Measurements from ENCODE around the gene HOOK2. TPM values are rescaled to one million over a fixed set of nuclear protein-coding genes. Genes with fewer than 3 reads are reported as not detected.
"Not testable (repeated sequence)": the region's sequence is repeated elsewhere in the genome, so short reads cannot be mapped to it uniquely, and the experiment has no call there.

HOOK2 gene
- polyA plus RNA-seq, 6 donors from 2014 or later = 1.1 to 7.1 (median 3.3) TPM

- Mint-ChIP-seq H3K9me3 (no peaks in the 10 kb centered on the region), H3K4me3 (peak within 1 kb of the TSS; percentile 85 to 98 (median 96)), H3K27me3 (no peaks in the 10 kb centered on the region), H3K36me3 (no peaks in the 10 kb centered on the region), H3K27ac (peak within 1 kb of the TSS; percentile 91 to 99 (median 94)), H3K4me1 (peaks cover 37 to 58% (median 55%) of the 10 kb centered on the region in 3 donors)
- peak; percentile 56 for DNase-seq
- peak; percentile 35 to 38 for ATAC-seq (ENCODE audit: low read depth in 2 of 2)
These were observed 51.5 kb downstream of the HOOK2 start, which contains the start of gene TNPO2 for GRCh38 chr19:12723641-12724426. TNPO2 (minus strand) TSS chr19:12723932; CDS start chr19:12720977, 2,955 bp downstream.

DNA sequence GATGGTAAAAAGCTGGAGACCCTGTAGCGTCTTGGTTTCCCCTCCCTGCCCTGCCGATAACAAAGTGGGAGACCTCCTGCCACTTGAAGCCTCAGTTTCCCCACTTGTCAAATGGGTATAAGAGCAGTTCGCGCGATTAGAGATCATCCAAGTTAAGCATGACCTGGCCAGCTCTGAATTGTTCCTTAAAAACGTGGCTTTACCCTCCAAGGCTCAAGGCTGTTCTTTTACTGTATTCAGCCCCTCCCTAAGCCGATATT is 52.0 kb downstream of the HOOK2 start:
- ATAC-seq (ENCODE audit: low read depth in 2 of 2) = no peak
- Mint-ChIP-seq H3K4me1 (peaks cover 37 to 58% (median 50%) of the 10 kb centered on the region in 3 donors), H3K27ac (peak overlapping the region in 5 of 6 donors; percentile 1 to 96 (median 91)), H3K4me3 (peak overlapping the region; percentile 85 to 98 (median 96)), H3K27me3 (no peaks in the 10 kb centered on the region), H3K9me3 (no peaks in the 10 kb centered on the region), H3K36me3 (no peaks in the 10 kb centered on the region)
- no peak for DNase-seq

DNA sequence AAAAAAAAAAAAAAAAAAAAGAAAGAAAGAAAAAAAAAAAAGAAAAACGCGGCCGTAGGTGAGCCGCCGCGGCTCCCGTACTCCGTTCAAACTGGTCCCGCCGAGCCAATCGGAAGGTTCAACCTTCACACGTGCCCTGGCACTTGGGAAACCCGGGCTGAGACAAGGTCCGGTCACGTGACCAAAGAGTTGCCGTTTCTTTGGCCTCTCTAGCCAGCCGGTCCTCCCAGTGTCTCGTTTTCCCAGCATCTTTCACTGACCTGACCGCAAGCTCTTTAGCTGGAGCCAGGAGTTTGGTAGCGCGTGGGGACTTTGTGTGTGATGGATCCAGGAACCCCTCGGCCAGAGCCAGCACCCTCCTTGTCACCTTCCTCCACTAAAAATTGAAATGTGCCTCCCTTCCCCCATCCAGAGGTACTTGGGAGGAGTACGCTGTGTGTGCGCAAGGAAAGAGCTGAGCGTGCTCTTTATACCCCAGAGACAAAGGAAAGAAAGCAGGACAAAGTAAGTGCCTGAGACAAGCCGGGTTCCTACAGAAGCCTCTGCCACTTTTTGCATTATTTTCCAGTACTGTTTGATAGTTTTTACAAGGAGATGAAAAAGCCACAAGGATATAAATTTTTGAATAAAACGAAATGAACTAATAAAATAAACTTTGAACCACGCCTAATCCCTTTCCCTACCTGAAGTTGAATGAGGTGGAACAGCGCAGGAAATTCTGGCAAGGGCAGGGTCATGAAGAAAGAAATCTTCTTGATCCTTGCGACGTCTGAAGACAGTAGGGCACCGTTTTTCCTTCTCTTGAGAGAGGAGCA is 52.6 kb downstream of the HOOK2 start:
- Mint-ChIP-seq H3K27me3 (no peaks in the 10 kb centered on the region), H3K27ac (peak overlapping the region; percentile 79 to 96 (median 93)), H3K9me3 (no peaks in the 10 kb centered on the region), H3K36me3 (no peaks in the 10 kb centered on the region), H3K4me3 (peak overlapping the region; percentile 85 to 98 (median 96)), H3K4me1 (peaks cover 37 to 55% (median 44%) of the 10 kb centered on the region in 3 donors)
- peak; percentile 90 for DNase-seq
- peak; percentile 91 to 92 for ATAC-seq (ENCODE audit: low read depth in 2 of 2)

- Mint-ChIP-seq H3K27ac (peak overlapping the region; percentile 63 to 96 (median 91)), H3K4me3 (peak overlapping the region; percentile 85 to 98 (median 96)), H3K4me1 (peaks cover 37 to 54% (median 44%) of the 10 kb centered on the region in 3 donors), H3K36me3 (no peaks in the 10 kb centered on the region), H3K9me3 (no peaks in the 10 kb centered on the region), H3K27me3 (no peaks in the 10 kb centered on the region)
- ATAC-seq (ENCODE audit: low read depth in 2 of 2) (peak; percentile 50 to 58), DNase-seq (peak; percentile 42)
These were observed 53.4 kb downstream of the HOOK2 start for GRCh38 chr19:12721656-12722565.

GRCh38 chr19:12720851-12721655 is 54.3 kb downstream of the HOOK2 start:
- peak overlapping the region; percentile 57 to 95 (median 84) for H3K27ac Mint-ChIP-seq
- H3K9me3 Mint-ChIP-seq = no peaks in the 10 kb centered on the region
- no peaks in the 10 kb centered on the region for H3K36me3 Mint-ChIP-seq
- H3K4me1 Mint-ChIP-seq = peaks cover 32 to 54% (median 38%) of the 10 kb centered on the region in 3 donors
- peak overlapping the region; percentile 85 to 96 (median 92) for H3K4me3 Mint-ChIP-seq
- DNase-seq = no peak
- no peak for ATAC-seq (ENCODE audit: low read depth in 2 of 2)
- H3K27me3 Mint-ChIP-seq = no peaks in the 10 kb centered on the region

GRCh38 chr19:12720296-12720695 is 55.1 kb downstream of the HOOK2 start:
- peaks cover 32 to 54% (median 38%) of the 10 kb centered on the region in 3 donors for H3K4me1 Mint-ChIP-seq

GRCh38 chr19:12715929-12716328 is 59.4 kb downstream of the HOOK2 start:
- Mint-ChIP-seq H3K4me1 (peaks cover 6 to 24% (median 7%) of the 10 kb centered on the region in 3 donors), H3K36me3 (no peaks in the 10 kb centered on the region), H3K27ac (peak overlapping the region in 2 of 6 donors; percentile 9 to 42), H3K27me3 (no peaks in the 10 kb centered on the region), H3K4me3 (peak overlapping the region in 1 of 8 donors; percentile 36), H3K9me3 (no peaks in the 10 kb centered on the region)
- no peak for DNase-seq
- ATAC-seq (ENCODE audit: low read depth in 2 of 2) = no peak

More at GRCh38 chr19:12720296-12720695, 55.1 kb downstream of the HOOK2 start:
- no peak for DNase-seq
- no peaks in the 10 kb centered on the region for H3K9me3 Mint-ChIP-seq
- no peaks in the 10 kb centered on the region for H3K36me3 Mint-ChIP-seq
- no peak for ATAC-seq (ENCODE audit: low read depth in 2 of 2)
- peak overlapping the region in 2 of 6 donors; percentile 57 to 95 for H3K27ac Mint-ChIP-seq
- peak overlapping the region; percentile 54 to 89 (median 79) for H3K4me3 Mint-ChIP-seq
- H3K27me3 Mint-ChIP-seq = no peaks in the 10 kb centered on the region

- Mint-ChIP-seq H3K4me3 (no peak overlapping the region), H3K27ac (no peak overlapping the region), H3K27me3 (no peaks in the 10 kb centered on the region), H3K9me3 (no peaks in the 10 kb centered on the region), H3K4me1 (peaks cover 0 to 17% (median 0%) of the 10 kb centered on the region in 3 donors), H3K36me3 (peaks cover 0 to 7% of the 10 kb centered on the region in 2 donors)
- DNase-seq (no peak), ATAC-seq (ENCODE audit: low read depth in 2 of 2) (no peak)
These were observed 60.2 kb downstream of the HOOK2 start for GRCh38 chr19:12715102-12715501.

DNA sequence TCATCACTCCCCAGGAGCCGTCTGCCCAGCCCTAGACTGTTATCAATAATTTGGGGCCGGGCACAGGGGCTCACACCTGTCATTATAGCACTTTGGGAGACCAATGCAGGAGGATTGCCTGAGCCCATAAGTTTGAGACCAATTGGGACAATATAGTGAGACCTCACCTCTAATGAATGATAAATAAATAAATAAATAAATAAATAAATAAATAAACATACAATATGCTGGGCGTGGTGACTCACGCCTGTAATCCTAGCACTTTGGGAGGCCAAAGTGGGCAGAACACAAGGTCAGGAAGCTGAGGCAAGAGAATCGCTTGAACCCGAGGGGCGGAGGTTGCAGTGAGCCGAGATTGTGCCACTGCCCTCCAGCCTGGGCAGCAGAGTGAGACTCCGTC is 62.0 kb downstream of the HOOK2 start:
- not testable (repeated sequence) for H3K27me3 Mint-ChIP-seq; H3K9me3 Mint-ChIP-seq; H3K36me3 Mint-ChIP-seq; ATAC-seq (ENCODE audit: low read depth in 2 of 2); H3K27ac Mint-ChIP-seq; H3K4me1 Mint-ChIP-seq; H3K4me3 Mint-ChIP-seq; DNase-seq

Other genes with a start within 250 kb of the HOOK2 start
- gene ZNF564, start 224.1 kb downstream of the HOOK2 start, polyA plus RNA-seq (ENCODE audit: low read depth in 6 of 6) = 10 to 100 TPM; 14.8 to 22.7 (median 18.7) TPM
- gene ZNF490, start 164.7 kb downstream of the HOOK2 start, polyA plus RNA-seq (ENCODE audit: low read depth in 6 of 6) = 10 to 100 TPM in 4 of 6 donors, 1 to 10 TPM in 1, not detected in 1; 9.7 to 13.1 (median 12.2) TPM
- 10 to 100 TPM; 22.8 to 44.1 (median 28.2) TPM for gene ZNF791, start 164.6 kb downstream of the HOOK2 start, polyA plus RNA-seq (ENCODE audit: low read depth in 6 of 6)
- 10 to 100 TPM; 64.1 to 97.0 (median 76.9) TPM for gene MAN2B1, start 108.8 kb downstream of the HOOK2 start, polyA plus RNA-seq (ENCODE audit: low read depth in 6 of 6)
- 10 to 100 TPM; 12.6 to 34.5 (median 17.5) TPM for gene WDR83, start 108.7 kb downstream of the HOOK2 start, polyA plus RNA-seq (ENCODE audit: low read depth in 6 of 6)
- 100 to 1,000 TPM in 2 of 6 donors, 10 to 100 TPM in 4; 83.5 to 132 (median 85.5) TPM for gene DHPS, start 93.7 kb downstream of the HOOK2 start, polyA plus RNA-seq (ENCODE audit: low read depth in 6 of 6)
- not detected for gene GNG14, start 87.6 kb downstream of the HOOK2 start, polyA plus RNA-seq (ENCODE audit: low read depth in 6 of 6)
- gene FBXW9, start 78.9 kb downstream of the HOOK2 start, polyA plus RNA-seq (ENCODE audit: low read depth in 6 of 6) = 1 to 10 TPM; 2.0 to 5.8 (median 4.9) TPM
- gene TNPO2, start 51.6 kb downstream of the HOOK2 start, polyA plus RNA-seq (ENCODE audit: low read depth in 6 of 6) = 1 to 10 TPM in 5 of 6 donors, not detected in 1; 1.7 to 3.5 (median 2.7) TPM
- 100 to 1,000 TPM; 207 to 269 (median 230) TPM for gene TRIR, start 40.9 kb downstream of the HOOK2 start, polyA plus RNA-seq (ENCODE audit: low read depth in 6 of 6)
- gene GET3, start 38.1 kb downstream of the HOOK2 start, polyA plus RNA-seq (ENCODE audit: low read depth in 6 of 6) = 100 to 1,000 TPM in 1 of 6 donors, 10 to 100 TPM in 5; 46.3 to 105 (median 53.5) TPM
- gene BEST2, start 23.8 kb downstream of the HOOK2 start, polyA plus RNA-seq (ENCODE audit: low read depth in 6 of 6) = under 1 TPM in 1 of 6 donors, not detected in 5; 0.23 TPM
- gene JUNB, start 15.9 kb upstream of the HOOK2 start, polyA plus RNA-seq (ENCODE audit: low read depth in 6 of 6) = 1,000 to 10,000 TPM in 5 of 6 donors, 100 to 1,000 TPM in 1; 777 to 2,686 (median 1,649) TPM
- gene PRDX2, start 26.2 kb upstream of the HOOK2 start, polyA plus RNA-seq (ENCODE audit: low read depth in 6 of 6) = 100 to 1,000 TPM in 5 of 6 donors, 10 to 100 TPM in 1; 96.8 to 203 (median 126) TPM
- gene THSD8, start 26.5 kb upstream of the HOOK2 start, polyA plus RNA-seq (ENCODE audit: low read depth in 6 of 6) = 1 to 10 TPM in 5 of 6 donors, not detected in 1; 2.0 to 6.6 (median 5.2) TPM
- 10 to 100 TPM; 19.7 to 30.9 (median 25.1) TPM for gene RNASEH2A, start 31.0 kb upstream of the HOOK2 start, polyA plus RNA-seq (ENCODE audit: low read depth in 6 of 6)
- gene RTBDN, start 59.0 kb upstream of the HOOK2 start, polyA plus RNA-seq (ENCODE audit: low read depth in 6 of 6) = not detected
- 1 to 10 TPM in 3 of 6 donors, under 1 TPM in 2, not detected in 1; 0.10 to 2.5 (median 1.0) TPM for gene MAST1, start 63.0 kb upstream of the HOOK2 start, polyA plus RNA-seq (ENCODE audit: low read depth in 6 of 6)
- gene DNASE2, start 105.9 kb upstream of the HOOK2 start, polyA plus RNA-seq (ENCODE audit: low read depth in 6 of 6) = 10 to 100 TPM; 24.5 to 55.8 (median 40.6) TPM
- not detected for gene KLF1, start 111.6 kb upstream of the HOOK2 start, polyA plus RNA-seq (ENCODE audit: low read depth in 6 of 6)
- 10 to 100 TPM in 5 of 6 donors, 1 to 10 TPM in 1; 7.8 to 16.3 (median 13.4) TPM for gene GCDH, start 115.6 kb upstream of the HOOK2 start, polyA plus RNA-seq (ENCODE audit: low read depth in 6 of 6)
- gene SYCE2, start 143.7 kb upstream of the HOOK2 start, polyA plus RNA-seq (ENCODE audit: low read depth in 6 of 6) = under 1 TPM in 1 of 6 donors, not detected in 5; 0.21 TPM
- 10 to 100 TPM; 33.8 to 63.0 (median 44.0) TPM for gene FARSA, start 158.2 kb upstream of the HOOK2 start, polyA plus RNA-seq (ENCODE audit: low read depth in 6 of 6)
- 100 to 1,000 TPM in 5 of 6 donors, 10 to 100 TPM in 1; 97.4 to 189 (median 155) TPM for gene CALR, start 163.1 kb upstream of the HOOK2 start, polyA plus RNA-seq (ENCODE audit: low read depth in 6 of 6)
- 100 to 1,000 TPM in 3 of 6 donors, 10 to 100 TPM in 3; 82.9 to 119 (median 99.3) TPM for gene RAD23A, start 170.3 kb upstream of the HOOK2 start, polyA plus RNA-seq (ENCODE audit: low read depth in 6 of 6)
- 10 to 100 TPM; 49.4 to 65.9 (median 52.7) TPM for gene GADD45GIP1, start 181.7 kb upstream of the HOOK2 start, polyA plus RNA-seq (ENCODE audit: low read depth in 6 of 6)
- gene DAND5, start 194.0 kb upstream of the HOOK2 start, polyA plus RNA-seq (ENCODE audit: low read depth in 6 of 6) = not detected
- 1 to 10 TPM in 2 of 6 donors, under 1 TPM in 2, not detected in 2; 0.21 to 2.1 (median 1.1) TPM for gene NFIX, start 219.9 kb upstream of the HOOK2 start, polyA plus RNA-seq (ENCODE audit: low read depth in 6 of 6)

Data from naive B cell (primary cell).